GM21825 (cell line): ENCODE data around the gene PRRG2.

Source experiments
- ATAC-seq: cut with Tn5 transposase; IDR thresholded peaks from one replicate; pipeline ENCODE4 v1.9.1; 2021; ENCODE audit warnings: mild to moderate bottlenecking, moderate library complexity; ENCODE audit not compliant: unreplicated experiment

The PRRG2 gene

GRCh38 chr19:49556412-49557398 lies 24.4 kb upstream of the PRRG2 start:
- no peak for ATAC-seq

DNA sequence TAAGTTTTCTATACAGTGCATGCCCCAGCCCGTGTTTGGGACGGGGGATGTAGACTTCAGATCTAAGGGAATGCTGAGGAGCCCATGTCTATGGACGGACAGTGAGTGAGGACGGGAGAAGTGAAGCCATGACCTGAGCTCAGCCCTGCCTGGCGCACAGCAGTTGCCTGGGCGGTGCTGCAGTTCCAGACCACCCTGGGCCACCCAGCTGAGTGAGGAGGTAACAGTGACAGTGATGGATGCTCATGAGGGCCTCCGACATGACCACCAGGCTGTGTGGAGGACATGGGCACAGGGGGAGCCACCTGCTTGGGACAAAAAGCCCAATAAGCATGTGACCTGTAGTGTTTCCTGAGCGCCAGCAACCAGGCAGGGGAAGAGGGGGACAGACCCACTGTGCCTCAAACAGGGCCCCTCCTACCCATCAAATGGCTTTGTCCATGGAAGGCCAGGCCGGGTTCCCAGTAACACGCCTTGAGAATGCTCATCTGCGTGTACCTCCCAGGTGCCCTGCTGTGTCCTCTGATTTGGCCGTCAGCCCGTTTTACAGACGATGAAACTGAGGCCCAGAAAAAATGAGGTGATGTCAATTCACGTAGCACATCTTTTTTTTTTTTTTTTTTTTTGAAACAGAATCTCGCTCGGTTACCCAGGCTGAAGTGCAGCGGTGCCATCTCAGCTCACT lies 23.3 kb upstream of the PRRG2 start:
- no peak for ATAC-seq

DNA sequence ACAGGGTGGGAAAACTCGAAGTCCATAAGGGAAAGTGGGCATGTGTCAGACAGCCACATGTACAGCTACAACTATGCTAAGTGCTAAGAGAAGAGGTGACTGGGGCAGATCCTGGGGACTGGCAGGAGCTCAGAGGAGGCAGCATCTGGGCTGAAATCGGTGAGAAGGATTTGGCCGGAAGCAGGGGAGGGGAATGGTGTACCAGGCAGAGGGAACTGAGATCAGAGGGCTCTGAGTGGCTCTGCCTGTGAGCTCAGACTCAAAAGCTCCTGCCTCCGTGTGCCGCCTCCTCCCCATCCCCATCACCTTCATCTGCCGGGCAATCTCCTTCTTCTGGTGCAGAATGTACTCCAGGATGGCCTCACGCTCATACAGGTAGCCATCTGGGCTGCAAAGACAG lies 22.5 kb upstream of the PRRG2 start:
- ATAC-seq: no peak

DNA sequence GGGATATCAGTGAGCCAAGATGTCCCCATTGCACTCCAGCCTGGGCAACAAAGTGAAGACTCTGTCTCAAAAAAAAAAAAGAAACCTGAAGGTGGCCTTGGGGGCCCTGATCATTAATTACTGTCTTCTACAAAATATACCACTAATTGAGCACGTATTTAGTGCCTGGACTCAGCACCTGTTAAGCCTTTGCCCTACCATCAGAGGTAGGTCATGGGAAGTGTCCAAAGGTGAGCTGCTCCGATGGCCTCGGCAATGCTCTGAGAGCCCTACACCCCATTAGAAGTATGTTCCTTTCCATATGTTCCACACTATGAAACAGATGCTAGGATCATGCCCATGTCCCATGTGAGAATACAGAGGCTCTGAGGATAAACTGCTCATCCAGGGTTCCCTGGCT lies 21.7 kb upstream of the PRRG2 start:
- ATAC-seq: no peak

- ATAC-seq: no peak
Observed at GRCh38 chr19:49559928-49560327, 21.2 kb upstream of the PRRG2 start.

GRCh38 chr19:49560358-49560900 lies 20.7 kb upstream of the PRRG2 start:
- no peak for ATAC-seq

DNA sequence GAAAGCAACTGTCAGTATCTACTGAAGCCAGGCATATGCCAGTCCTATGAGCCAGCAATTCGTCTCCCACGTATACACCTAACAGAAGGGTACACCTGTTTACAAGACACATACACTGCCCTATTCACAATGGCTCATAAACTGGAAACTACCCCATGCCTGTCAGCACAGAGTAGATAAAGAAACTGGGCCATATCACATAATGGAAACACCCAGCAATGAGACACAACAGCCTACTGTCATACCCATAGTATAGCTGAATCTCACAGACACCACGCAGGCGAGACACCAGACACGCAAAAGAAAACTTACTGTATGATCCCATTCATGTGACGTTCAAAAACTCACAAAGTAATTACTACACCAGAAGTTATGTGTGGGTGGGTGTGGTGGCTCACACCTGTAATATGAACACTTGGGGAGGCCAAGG lies 16.5 kb upstream of the PRRG2 start:
- ATAC-seq: no peak

- no peak for ATAC-seq
Observed at GRCh38 chr19:49565261-49565660, 15.9 kb upstream of the PRRG2 start.

DNA sequence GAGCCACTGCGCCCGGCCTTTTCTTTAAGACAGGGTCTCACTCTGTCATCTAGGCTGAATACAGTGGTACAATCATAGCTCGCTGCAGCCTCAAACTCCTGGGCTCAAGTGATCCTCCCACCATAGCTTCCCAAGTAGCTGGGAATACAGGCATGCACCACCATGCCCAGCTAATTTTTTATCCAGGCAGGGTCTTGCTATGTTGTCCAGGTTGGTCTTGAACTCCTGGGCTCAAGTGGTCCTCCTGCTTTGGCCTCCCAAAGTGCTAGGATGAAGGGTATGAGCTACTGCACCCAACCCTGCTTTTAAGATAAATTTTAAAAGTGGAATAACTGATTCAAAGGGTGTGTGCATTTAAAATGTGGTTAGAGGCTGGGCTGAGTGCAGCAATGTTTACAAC lies 14.8 kb upstream of the PRRG2 start:
- no peak for ATAC-seq

- no peak for ATAC-seq
Observed at GRCh38 chr19:49567861-49568441, 13.2 kb upstream of the PRRG2 start.

- no peak for ATAC-seq
Observed at GRCh38 chr19:49570138-49570856, 10.8 kb upstream of the PRRG2 start.

DNA sequence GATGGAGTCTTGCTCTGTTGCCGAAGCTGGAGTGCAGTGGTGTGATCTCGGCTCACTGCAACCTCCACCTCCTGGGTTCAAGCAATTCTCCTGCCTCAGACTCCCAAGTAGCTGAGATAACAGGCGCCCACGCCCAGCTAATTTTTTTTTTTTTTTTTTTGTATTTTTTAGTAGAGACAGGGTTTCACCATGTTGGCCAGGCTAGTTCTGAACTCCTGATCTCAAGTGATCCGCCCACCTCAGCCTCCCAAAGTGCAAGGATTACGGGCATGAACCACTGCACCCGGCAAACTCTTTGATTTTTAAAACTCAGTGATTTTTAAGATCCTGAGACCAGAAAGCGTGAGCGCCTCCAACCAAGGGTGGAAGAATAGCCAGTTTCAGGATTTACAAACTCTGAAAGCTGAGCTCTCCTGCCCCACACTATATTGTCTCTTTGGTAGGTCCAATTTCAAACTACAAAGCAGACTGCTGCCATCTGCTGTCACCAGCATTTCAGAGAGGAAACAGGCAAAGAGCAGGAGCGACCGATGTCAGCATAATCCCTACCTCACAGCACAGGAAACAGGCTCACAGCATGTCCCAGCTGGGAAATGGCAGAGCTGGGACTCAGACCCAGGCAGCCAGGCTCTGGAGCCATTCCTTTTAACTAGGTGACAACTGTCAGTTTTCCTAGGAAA lies 10.0 kb upstream of the PRRG2 start:
- no peak for ATAC-seq

- ATAC-seq: no peak
Observed at GRCh38 chr19:49573009-49573408, 8.1 kb upstream of the PRRG2 start.

DNA sequence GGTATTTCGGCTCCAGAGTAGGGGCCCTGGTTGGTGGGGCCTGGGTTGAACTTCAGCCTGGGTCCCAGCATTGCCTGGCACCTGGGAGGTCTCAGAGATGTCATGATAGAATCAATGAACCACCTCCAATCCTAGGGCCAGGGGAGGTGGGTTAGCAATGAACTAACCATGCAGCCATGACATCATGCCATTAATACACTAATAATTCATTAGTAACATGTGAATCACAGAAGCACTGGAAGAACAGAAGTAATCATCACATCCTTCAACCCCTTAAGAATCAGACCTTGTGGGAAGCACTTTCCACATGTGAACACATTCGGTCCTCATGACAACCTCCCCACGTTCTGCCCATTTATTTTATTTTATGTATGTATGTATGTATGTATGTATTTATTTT lies 7.7 kb upstream of the PRRG2 start:
- no peak for ATAC-seq

- no peak for ATAC-seq
Observed at GRCh38 chr19:49574206-49574755, 6.8 kb upstream of the PRRG2 start.

DNA sequence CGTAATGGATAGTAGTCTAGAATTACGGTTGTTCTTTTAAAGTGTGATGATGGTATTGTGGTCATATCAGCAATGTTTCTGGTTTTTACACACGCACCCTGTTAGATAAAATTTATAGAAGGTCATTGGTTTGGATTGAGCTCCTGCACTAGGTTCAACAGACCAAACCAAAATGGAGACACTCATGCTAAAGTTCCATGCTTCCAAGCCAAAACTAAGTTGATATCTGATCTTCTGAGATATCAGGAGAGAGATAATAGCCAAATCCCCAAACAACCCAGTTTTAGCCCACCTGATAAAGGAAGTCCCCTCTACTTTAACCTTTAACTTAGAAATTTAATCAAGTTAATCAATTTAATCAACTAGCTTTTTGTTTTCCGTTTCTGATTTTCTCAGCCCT lies 1.9 kb upstream of the PRRG2 start:
- ATAC-seq: no peak

GRCh38 chr19:49579947-49580263 lies 1.2 kb upstream of the PRRG2 start:
- no peak for ATAC-seq

DNA sequence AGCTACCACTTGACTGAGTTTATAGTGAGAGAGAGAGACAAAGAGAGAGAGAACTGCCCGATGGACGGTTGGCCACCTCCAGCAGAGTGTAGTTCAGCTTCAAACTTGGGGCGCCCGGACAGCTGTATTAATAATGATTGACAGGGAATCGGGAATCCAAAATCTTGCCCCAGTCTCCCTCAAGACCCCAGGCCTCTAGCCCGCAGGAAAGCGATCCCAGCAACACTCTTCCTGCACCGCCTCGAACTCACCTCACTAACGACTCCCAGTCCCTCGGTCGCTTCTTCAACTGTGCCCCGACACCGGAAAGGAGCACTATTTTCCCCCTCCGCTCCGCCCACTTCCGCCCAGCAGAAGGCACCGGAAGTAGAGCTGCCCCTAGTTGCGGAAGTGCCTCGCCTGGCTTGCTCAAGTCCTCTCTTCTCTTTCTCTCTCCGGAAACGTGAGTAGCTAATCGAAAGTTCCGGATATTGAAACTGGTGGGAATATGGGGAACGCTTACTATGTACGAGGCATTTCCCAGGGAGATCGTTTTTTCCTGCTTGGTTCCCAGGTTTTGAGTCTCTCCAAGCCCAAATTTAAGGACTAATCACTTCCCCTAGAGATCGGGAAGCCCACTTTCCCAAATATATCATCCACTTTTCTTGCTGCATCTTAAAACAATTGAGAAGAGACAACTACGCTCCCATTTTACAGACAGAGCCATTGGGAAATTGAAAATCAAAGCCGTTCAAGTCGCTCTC lies 681 bp upstream of the PRRG2 start, which contains the start of gene NOSIP:
Gene NOSIP (minus strand): TSS at position 293 of the 743 bp plus-strand sequence. CDS start 19,865 bp downstream, outside the sequence.
- ATAC-seq: peak; percentile 79

DNA sequence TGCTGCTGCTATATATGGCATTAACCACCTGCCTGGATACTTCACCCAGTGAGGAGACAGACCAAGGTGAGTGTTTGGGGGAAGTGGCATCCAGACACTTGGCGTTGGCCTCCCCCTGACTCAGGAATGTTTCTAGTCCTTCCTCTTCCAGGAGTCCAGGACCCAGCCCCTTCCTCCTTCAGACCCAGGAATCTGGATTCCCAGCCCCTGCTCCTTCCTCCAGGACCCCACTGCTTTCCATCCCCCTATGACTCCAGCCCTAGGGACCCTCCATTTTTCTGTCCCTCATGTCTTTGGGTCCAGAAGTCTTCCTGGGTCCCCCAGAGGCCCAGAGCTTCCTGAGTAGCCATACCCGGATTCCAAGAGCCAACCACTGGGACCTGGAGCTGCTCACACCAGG lies 2.1 kb downstream of the PRRG2 start:
- no peak for ATAC-seq
